HT-29 (cell line): Measurements from ENCODE around the gene DOLPP1. TPM values are rescaled to one million over a fixed set of nuclear protein-coding genes. Genes with fewer than 3 reads are reported as not detected.
"Not testable (repeated sequence)": the region's sequence is repeated elsewhere in the genome, so short reads cannot be mapped to it uniquely, and the experiment has no call there.

Source experiments
- DNase-seq: peaks from one replicate; pipeline ENCODE4 v3.0.0-alpha.2; 2015; ENCODE audit warnings: low spot score
- total RNA-seq: library from RNA; depleted of rRNA; stranded (reverse); fragments of >200 nt; shearing (Covaris generic); gene quantifications from 2 replicates; pipeline ENCODE4 v1.2.3, GENCODE V29; 2014; rRNA removed

DOLPP1 gene, protein sequence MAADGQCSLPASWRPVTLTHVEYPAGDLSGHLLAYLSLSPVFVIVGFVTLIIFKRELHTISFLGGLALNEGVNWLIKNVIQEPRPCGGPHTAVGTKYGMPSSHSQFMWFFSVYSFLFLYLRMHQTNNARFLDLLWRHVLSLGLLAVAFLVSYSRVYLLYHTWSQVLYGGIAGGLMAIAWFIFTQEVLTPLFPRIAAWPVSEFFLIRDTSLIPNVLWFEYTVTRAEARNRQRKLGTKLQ
- 45.4 and 50.8 TPM in 2 replicates for total RNA-seq

DNA sequence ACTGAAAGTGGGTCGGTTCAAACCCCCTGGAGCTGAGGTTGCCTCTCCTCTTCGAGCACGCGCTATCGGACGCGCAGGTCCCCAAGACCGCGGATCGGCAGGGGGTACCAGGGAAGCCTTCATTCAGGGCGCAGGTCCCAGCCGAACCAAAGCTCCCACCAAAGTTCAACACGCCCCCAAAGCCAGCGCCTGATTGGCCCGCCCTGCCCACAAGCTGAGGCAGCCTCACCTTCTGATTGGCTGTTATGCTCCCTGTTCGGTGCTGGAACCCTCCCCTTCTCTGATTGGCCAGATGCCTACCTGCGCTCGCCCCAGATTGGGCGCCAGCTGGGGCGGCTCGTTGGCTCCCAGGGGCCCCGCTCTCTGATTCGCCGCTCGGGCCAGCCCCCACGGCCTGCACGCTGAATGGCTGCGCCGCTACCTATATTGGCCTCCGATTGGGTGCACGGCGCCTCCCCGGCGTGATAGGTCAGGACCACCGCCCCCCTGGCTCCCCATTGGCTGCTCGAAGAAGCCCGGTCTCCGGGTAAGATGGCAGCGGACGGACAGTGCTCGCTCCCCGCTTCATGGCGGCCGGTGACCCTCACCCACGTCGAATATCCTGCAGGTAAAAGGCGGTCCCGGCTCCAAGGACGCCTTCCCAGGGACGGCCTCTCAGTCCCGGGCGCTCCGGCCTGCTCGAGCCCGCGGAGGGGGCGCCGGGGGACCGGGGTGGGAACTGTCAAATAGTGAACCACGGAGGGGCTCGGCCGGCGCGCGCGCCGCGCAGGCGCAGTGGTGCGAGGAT, at the start of gene DOLPP1:
TSS of gene DOLPP1 (plus strand) at position 511 of the 787 bp plus-strand sequence. CDS start at position 532, 21 bp downstream.
- DNase-seq, result peak; percentile 98

DNA sequence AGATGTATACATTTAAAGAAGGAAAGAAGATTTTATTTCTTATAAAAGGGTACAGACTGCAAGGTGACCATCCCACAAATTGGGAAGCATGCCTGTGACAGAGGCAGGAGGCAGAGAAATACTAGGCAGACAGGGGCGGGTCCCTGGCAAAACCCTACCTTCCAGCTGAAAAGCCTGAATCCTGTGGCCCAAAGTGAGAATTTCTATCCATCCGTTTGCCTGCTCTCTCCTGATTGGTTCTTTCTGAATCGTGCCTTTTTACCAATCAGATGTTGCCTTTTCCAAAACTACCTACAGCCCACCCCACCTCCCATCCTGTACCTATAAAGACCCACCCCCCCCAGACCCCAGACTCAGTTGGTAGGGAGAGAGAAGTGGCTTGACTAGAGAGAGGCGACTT, 49.4 kb upstream of the DOLPP1 start:
- no peak for DNase-seq

DNA sequence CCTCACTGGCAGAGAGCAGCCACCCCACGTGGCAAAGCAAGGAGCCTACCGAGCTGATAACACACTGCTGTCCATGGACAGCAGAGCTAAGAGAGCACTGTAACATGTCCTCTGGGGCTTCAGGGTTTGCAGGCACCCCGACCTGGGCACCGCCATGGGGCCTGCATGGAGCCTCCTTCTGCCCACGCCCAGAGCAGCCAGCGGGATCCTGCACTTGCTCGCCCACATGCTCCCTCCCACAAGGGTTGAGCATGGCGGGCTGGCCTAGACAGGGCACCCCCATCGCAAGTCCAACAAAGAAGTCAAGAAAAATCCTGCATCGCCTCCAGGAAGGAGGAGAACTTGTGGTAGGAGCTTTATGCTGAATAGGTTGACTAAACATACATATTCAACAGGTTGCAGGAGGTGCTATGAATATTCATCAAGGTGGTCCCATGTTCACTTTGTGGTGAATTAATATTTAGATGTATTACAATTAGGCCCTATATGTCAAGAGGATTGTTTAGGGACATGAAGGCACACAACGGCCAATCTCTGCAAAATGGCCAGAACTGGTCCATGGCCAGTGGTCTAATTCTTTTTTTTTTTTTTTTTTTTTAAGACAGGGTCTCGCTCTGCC, 48.3 kb upstream of the DOLPP1 start:
- DNase-seq, result no peak

DNA sequence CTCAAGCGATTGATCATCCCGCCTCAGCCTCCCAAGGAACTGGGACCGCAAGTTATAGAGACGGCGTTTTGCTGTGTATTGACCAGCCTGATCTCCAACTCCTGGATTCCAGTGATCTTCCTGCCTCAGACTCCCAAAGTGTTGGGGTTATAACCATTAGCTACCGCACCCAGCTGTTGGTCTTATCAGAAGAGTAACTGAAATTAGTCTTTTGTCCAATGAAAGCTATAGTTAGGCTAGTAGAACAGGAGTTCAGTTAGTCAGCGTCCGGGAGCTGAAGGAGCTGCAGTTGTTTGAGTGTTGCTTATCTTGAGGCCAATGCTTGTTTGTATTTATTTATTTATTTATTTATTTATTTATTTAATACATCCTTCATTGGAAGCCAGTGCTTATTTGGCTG, 47.7 kb upstream of the DOLPP1 start:
- no peak for DNase-seq

DNA sequence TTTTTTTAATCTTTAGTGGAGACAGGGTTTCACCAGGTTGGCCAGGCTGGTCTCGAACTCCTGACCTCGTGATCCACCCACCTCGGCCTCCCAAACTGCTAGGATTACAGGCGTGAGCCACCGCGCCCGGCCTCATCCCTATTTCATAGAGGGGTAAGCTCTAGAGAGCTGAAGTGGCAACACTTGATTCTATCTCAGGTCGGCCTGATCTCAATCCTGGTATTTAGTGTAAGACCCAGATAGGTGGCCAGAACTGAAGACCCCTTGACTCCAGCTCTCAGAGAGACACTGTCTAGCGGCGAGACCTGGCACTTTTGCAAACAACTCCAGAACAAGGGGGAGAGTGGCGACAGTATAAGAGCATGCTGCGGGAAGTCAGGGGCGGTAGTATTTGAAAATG, 45.1 kb upstream of the DOLPP1 start:
- not testable (repeated sequence) for DNase-seq

DNA sequence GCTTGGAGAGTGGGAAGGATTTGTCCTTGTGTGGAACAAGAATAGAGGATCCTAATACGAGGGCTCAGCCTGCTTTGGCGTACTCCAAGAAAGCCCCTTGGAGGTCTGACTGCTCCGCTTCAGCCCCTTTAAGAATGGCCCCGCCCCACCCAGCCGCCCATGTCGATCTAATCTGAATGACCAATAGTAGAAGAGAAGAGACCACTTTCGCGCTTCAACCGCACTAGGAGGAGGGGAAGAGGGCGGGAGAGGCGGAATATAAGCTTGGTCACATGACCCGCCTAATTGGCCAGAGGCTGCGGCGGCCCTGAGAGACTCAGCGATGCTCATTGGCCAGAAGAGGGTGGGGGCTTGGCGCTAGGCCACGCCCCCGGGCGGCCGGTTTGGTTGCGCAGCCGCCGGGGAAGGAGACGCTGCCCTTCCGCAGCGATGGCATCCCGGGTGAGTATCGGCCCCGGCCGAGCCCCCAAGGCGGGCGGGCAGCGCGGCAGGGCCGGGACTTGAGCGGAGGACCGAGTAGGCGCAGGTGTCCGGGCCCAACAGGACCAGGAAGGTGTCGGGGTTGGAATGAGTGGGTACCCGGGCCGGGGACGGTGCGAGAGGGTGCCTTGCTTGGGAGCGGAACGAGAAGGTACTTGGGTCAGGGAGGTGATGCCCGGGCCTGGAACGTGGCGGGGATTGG, 44.5 kb upstream of the DOLPP1 start, which contains the start of gene MIGA2:
TSS of gene MIGA2 (plus strand) at position 386 of the 682 bp plus-strand sequence. CDS start 3,969 bp downstream, outside the sequence.
- peak; percentile 98 for DNase-seq

DNA sequence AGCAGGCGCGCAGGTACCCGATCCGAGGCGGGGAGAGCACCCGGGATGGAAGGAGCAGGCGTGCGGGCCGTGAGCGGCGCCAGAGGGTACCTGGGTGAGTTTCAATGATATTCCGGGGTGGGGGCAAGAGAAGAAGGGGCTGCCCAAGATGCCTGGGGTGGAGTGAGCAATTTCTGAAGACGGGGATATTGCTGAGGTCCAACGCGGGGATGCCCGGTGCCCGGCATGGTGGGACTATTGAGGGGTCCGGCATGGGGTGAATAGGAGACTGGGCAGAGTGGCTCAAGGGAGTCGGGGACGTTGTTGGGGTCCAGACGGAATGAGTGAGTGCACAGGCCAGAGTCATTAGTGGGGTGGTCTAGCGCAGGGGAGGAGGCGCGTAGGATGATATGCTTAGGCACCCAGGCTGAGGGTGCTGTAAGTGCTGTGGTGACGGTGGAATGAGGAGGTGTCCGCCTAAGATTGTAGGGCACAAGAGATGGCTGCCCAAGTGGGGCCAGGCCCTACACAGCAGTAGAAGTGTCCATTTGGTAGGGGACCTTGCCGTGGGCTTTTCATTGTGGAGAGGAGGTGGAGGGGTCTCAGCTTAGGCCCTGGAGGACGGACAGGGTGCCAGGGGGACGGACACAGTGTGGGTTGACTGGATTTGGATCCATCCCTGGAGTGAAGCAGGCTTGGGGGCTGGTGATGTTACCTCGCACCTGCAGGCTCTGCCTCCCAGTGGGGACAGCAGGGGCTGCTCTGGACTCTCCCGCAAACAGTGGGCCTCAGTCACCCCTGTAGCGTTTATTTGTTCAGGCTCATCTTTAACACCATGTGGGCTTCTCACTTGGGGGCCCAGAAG, 43.8 kb upstream of the DOLPP1 start:
- DNase-seq, result no peak

DNA sequence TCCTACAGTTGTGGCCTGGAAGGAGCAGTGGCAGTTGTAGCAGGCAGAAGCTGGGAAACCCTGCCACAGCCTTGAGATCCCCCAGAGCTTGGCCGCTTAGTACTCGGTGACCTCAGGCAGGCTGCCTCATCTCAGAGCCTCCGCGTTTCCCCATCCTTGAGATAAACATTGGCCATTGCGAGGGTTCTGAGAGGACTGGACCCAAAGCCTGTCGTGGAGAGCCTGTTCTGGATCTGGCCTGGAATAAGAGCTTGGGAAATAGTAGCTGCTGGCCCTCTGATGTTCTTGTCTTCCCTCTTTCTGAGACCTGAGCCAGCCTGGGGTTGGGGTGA, 43.2 kb upstream of the DOLPP1 start:
- no peak for DNase-seq

DNA sequence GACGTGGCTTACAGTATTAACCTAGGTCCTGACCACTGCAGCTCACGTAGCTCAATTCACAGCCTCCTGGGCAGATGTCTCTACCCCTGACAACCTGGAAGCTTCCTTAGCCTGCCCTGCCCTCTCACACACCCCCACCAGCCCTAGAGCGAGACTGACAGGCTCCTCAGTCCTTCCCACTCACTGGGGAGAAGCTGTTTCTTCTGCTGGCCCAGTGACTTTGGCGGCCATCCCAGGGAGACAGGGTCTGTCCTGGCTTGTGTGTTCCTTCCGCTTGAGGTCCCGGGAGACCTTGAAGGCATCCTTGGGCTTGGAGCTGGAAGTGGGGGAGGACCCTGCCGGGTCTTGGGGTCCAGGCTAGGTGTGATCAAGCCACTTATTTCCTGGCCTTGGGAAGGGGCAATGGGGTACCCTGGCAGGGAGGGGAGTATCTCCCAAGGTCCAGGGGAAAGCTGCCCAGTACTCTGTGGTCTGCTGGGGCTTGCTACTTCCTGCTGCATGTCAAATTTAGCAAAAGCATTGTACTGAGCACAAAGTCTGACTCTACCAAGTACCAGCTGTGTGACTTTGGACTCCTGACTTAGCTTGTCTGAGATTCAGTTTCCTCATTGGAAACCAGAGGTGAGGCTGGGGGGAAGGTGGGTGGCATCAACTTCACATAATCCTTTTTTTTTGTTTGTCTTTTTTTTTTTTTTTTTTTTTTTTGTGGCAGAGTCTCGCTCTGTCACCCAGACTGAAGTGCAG, 42.6 kb upstream of the DOLPP1 start:
- DNase-seq, result no peak

DNA sequence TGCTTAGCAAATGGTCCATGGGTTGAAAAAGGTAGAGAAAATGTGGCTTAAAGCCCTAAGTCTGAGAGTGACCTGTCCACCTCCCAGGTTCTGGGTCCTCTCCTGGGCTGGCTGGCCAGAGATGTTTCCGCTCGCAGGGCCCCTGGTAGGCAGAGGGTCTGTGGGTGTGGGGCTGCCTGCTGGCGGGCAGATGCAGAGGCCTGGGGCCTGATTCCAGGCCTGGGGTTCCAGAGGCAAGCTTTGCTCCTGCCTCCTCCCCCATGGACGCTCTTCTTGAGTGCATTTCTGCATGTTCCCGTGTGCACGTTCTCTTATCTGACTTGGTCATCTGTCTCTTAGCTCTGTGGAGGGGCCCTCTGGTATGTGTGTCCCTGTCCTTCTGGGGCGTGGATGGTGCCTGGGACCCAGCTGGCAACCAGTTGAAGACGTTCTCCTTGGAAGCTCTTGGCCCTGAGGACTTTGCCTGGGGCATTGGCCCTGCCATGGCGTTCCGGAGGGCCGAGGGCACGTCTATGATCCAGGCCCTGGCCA, 40.7 kb upstream of the DOLPP1 start:
- DNase-seq, result no peak

DNA sequence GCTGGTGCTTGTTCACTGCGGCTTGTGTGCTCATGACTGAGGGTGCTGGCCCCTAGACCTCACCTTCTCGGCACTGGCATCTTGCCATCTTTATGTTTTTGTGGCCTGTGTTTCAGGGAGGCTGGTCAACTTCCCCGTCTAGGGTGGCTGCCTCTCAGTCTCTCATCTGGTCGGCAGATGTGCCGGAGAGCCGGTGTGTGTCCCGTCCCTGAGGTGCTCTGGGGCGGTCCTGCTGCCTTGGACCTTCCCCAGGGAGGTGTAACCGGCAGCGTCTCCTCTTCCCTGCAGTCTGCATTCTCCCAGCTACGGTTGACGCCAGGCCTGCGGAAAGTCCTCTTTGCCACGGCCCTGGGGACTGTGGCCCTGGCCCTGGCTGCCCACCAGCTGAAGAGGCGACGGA, 38.9 kb upstream of the DOLPP1 start:
- DNase-seq, result no peak

DNA sequence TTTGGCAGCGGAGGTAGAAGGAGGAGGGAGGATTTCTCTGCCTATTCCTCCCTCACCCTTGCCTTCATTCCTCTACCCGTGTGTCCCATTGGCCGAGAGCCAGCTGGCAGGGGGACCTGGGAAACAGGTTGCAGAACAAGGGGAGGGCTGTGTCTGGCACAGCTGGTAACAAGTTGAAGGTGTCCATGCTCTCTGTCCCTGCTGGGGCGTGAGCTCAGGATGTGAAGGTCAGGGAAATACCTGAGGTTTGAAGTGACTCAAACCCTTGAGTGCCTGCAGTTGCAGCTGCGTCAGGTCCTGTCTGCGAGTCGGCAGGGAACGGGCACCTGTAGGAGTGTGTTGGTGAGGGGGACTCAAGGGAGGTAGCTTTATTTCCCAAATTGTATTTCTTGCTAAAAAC, 28.3 kb upstream of the DOLPP1 start:
- DNase-seq, result peak; percentile 99

DNA sequence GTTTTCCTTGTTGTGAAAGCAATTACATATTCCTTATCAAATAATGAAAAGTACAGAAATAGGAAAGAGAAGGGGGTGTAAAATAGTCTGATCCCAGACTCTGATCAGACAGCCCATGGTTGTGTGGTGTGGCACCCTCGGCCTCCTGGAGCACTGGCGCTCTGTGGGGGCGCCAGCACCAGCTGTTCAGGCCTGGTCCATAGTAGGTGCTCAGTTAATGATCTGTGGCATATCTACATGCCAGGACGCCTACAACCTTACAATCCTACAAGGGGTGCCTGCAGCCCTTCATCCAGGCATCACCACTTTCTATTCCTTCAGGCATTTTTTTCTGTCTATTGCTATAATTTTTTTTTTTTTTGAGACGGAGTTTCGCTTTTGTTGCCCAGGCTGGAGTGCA, 27.9 kb upstream of the DOLPP1 start:
- DNase-seq, result no peak

DNA sequence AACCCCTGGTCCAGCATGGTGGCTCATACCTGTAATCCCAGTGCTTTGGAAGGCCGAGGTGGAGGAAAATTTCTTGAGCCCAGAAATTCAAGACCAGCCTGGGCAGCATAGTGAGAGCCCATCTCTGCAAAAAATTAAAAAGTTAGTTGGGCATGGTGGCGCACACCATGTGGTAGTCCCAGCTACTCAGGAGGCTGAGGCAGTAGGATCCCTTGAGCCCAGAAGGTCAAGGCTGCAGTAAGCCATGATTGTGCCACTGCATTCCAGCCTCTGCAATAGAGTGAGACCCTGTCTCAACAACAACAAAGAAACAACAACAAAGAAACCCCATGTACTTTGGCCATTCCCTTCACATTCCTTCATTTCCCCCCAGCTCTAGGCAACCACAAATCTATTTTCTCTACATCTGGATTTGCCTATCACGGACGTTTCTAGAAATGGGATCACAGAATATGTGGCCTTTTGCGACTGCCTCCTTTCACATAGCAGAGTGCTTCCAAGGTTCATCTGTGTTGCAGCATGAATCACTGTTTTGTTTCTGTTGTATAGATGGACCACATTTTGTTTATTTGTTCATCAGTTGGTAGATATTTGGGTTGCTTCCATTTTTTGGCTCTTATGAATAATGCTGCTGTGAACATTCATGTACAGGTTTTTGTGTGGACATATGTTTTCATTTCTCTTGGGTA, 26.6 kb upstream of the DOLPP1 start:
- DNase-seq, result no peak

DNA sequence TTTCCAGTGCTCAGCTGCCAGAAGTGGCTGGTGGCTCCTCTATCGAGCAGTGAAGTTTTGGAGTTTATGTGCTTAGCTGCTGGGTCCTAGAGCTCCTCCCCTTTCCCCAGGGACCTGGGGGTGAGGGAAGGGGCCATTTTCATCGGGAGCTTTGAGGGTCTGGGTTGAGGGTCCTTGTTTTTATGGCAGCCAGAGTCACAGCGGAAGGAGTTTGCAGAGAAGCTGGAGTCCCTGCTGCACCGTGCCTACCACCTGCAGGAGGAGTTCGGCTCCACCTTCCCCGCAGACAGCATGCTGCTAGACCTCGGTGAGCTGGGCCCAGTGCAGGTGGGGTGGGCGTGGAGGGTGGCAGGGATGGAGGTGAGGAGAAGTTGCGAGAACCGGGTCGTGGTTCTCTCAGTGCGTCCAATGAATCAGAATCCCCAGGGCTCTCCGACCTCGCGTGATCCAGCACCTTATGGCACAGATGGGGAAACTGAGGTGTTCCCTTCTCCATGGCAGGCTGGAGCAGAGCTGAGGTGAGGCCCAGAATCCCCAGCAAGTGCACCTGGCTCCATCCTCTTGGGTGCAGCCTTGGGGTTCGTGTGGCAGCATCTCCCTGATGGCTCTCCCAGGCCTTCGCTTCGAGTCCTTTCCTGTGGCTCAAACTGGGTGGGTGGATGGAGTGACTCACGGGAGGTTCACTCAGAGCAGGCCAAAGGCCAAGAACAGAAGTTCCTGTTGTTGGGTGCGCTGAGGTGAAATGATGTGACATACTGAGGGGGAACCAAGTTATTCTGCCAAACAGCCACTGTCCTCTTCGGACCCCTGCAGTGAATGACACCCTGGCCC, 21.7 kb upstream of the DOLPP1 start:
- DNase-seq, result peak; percentile 74

DNA sequence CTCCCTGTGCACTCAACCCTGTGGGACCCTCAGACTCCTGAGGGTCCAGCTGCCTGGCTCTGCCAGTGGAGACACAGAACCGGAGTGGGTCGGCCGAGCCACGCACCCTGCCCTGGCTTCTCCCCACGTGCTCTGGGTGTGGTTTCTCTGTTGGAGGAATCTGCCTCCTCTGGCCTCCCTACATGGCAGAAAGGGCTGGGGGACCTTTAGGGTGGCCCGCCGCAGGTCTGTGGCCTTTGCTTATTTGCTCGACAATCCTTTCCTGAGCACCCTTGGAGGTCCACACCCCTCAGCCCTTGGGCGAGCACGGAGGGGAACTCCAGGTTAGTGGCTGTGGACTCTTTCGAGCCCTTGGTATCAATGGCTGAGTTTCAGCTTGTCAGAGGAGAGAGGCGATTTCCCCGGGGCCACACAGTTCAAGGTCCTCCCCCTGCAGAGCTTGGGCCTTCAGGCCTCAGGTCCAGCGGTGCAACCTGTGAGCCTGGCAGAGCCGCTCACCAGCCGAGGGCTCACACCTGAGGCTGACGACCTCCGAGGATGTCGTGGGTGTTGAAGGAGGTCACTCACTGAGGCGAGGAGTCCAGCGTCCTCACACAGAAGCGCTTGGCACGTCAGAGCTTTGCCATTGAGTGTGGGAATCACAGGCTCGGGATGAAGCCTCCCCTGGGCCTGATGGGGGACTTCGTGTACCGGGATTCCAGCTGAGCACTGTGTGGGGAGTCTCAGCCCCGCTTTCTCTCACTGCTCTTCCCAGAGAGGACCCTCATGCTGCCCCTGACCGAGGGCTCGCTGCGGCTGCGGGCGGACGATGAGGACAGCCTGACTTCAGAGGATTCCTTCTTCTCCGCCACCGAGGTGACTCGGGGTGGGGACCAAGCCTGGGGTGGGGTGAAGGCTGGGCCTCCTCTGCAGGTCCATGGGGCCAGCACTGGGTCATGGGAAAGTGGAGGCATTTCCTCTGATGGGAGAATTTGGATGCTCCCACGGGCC, 20.8 kb upstream of the DOLPP1 start:
- no peak for DNase-seq

DNA sequence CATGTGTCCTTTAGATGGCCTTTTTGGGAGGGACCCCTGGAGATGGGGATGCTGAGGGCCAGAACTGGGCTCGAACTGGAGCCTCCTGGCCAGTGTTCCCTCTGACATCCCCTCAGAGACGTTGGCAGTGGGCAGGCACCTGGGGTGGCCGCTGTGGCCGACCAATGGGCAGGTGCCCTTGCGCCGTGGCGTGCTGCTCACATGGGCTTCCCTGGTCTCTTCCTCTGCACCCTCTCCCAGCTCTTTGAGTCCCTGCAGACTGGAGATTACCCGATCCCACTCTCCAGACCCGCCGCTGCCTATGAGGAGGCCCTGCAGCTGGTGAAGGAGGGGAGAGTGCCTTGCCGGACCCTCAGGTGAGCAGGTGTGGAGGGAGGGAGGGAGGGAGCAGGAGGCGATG, 19.9 kb upstream of the DOLPP1 start:
- no peak for DNase-seq
